H9 (cell line): ENCODE data around the gene PRLH. TPM values are rescaled to one million over a fixed set of nuclear protein-coding genes. Genes with fewer than 3 reads are reported as not detected.

Experiments used
- DNase-seq: peaks from one replicate; pipeline ENCODE4 v3.0.0-alpha.2; 2017
- H2AFZ ChIP-seq: one replicate; pipeline ENCODE4 v1.6.1; 2013; ENCODE audit warnings: mild to moderate bottlenecking, low read length, control low read depth, moderate library complexity
- H2AK5ac ChIP-seq: 2 replicates; pipeline ENCODE4 v1.6.1; 2013; ENCODE audit warnings: low read length, control low read depth, mixed read lengths; ENCODE audit not compliant: insufficient read length
- H2BK120ac ChIP-seq: one replicate; pipeline ENCODE4 v1.6.1; 2013; ENCODE audit warnings: low read depth, mild to moderate bottlenecking, low read length, control low read depth, inconsistent platforms; ENCODE audit not compliant: poor library complexity, severe bottlenecking
- H2BK12ac ChIP-seq: 2 replicates; pipeline ENCODE4 v1.6.1; 2013; ENCODE audit warnings: low read length, control low read depth, mixed read lengths, low read depth; ENCODE audit not compliant: insufficient read length
- H2BK15ac ChIP-seq: 2 replicates; pipeline ENCODE4 v1.6.1; 2013; ENCODE audit warnings: low read depth, low read length, control low read depth
- H2BK20ac ChIP-seq: one replicate; pipeline ENCODE4 v1.6.1; 2013; ENCODE audit warnings: low read depth, mild to moderate bottlenecking, low read length, control low read depth, inconsistent platforms; ENCODE audit not compliant: poor library complexity, severe bottlenecking
- H2BK5ac ChIP-seq: 2 replicates; pipeline ENCODE4 v1.6.1; 2013; ENCODE audit warnings: low read length, control low read depth, mixed read lengths; ENCODE audit not compliant: insufficient read length
- H3K14ac ChIP-seq: 2 replicates; pipeline ENCODE4 v1.6.1; 2013; ENCODE audit warnings: low read length, control low read depth; ENCODE audit not compliant: insufficient read depth
- H3K18ac ChIP-seq: 2 replicates; pipeline ENCODE4 v1.6.1; 2013; ENCODE audit warnings: low read depth, mild to moderate bottlenecking, mixed read lengths, low read length, control low read depth; ENCODE audit not compliant: insufficient read length
- H3K23ac ChIP-seq: 2 replicates; pipeline ENCODE4 v1.6.1; 2013; ENCODE audit warnings: low read length, control low read depth, mixed read lengths, low read depth; ENCODE audit not compliant: insufficient read length
- H3K23me2 ChIP-seq: 2 replicates; pipeline ENCODE4 v1.6.1; 2013; ENCODE audit warnings: low read depth, mild to moderate bottlenecking, mixed read lengths, low read length, control low read depth; ENCODE audit not compliant: insufficient read length, poor library complexity, severe bottlenecking
- H3K27ac ChIP-seq: 2 replicates; pipeline ENCODE4 v1.5.1; 2013; ENCODE audit warnings: low read length, control low read depth, mixed read lengths, low read depth; ENCODE audit not compliant: insufficient read length
- H3K27me3 ChIP-seq: 2 replicates; pipeline ENCODE4 v1.6.1; 2013; ENCODE audit warnings: low read length, control low read depth, inconsistent platforms; ENCODE audit not compliant: insufficient read depth
- H3K4ac ChIP-seq: 2 replicates; pipeline ENCODE4 v1.6.1; 2013; ENCODE audit warnings: low read depth, mild to moderate bottlenecking, control low read depth, inconsistent platforms, low read length, moderate library complexity
- H3K4me1 ChIP-seq: 2 replicates; pipeline ENCODE4 v1.6.1; 2013; ENCODE audit warnings: low read length, control low read depth, inconsistent platforms; ENCODE audit not compliant: insufficient read depth
- H3K4me2 ChIP-seq: 2 replicates; pipeline ENCODE4 v1.6.1; 2013; ENCODE audit warnings: low read length, control low read depth, mixed read lengths; ENCODE audit not compliant: insufficient read length, insufficient read depth
- H3K56ac ChIP-seq: 2 replicates; pipeline ENCODE4 v1.6.1; 2013; ENCODE audit warnings: low read depth, mild to moderate bottlenecking, mixed read lengths, low read length, control low read depth; ENCODE audit not compliant: insufficient read length
- H3K79me1 ChIP-seq: 2 replicates; pipeline ENCODE4 v1.6.1; 2013; ENCODE audit warnings: low read depth, mild to moderate bottlenecking, moderate library complexity, low read length, control low read depth, inconsistent platforms; ENCODE audit not compliant: insufficient read depth, poor library complexity, severe bottlenecking
- H3K79me2 ChIP-seq: 2 replicates; pipeline ENCODE4 v1.6.1; 2013; ENCODE audit warnings: low read length, control low read depth, inconsistent platforms; ENCODE audit not compliant: insufficient read depth
- H3K9ac ChIP-seq: 2 replicates; pipeline ENCODE4 v1.6.1; 2013; ENCODE audit warnings: low read length, control low read depth, mixed read lengths; ENCODE audit not compliant: insufficient read length; ENCODE audit errors: extremely low read depth
- H3K9me3 ChIP-seq: one replicate; pipeline ENCODE4 v1.6.1; 2013; ENCODE audit warnings: low read depth, low read length, inconsistent platforms; ENCODE audit not compliant: control insufficient read depth
- H3T11ph ChIP-seq: one replicate; pipeline ENCODE4 v1.6.1; 2013; ENCODE audit warnings: mild to moderate bottlenecking, low read length, control low read depth, inconsistent platforms
- H4K20me1 ChIP-seq: one replicate; pipeline ENCODE4 v1.6.1; 2013; ENCODE audit not compliant: control insufficient read depth, insufficient read length, insufficient read depth
- H4K5ac ChIP-seq: 2 replicates; pipeline ENCODE4 v1.6.1; 2013; ENCODE audit warnings: low read depth, mild to moderate bottlenecking, mixed read lengths, low read length, control low read depth; ENCODE audit not compliant: insufficient read length
- H4K8ac ChIP-seq: replicated peaks from 2 replicates; pipeline ENCODE4 v1.6.1; 2013; ENCODE audit warnings: low read length, control low read depth, mixed read lengths, low read depth; ENCODE audit not compliant: insufficient read length
- H4K91ac ChIP-seq: 2 replicates; pipeline ENCODE4 v1.6.1; 2013; ENCODE audit warnings: low read depth, mild to moderate bottlenecking, moderate library complexity, mixed read lengths, low read length, control low read depth; ENCODE audit not compliant: insufficient read length
- H3K27ac Mint-ChIP-seq, 3 experiments: 2 replicates in 2 of 3; 3 replicates in 1 of 3; pipeline ENCODE4 v1.8.0; 2020 to 2021; ENCODE audit warnings: mixed read lengths in 3 of 3, mild to moderate bottlenecking in 1 of 3, moderate library complexity in 1 of 3
- H3K27me3 Mint-ChIP-seq: 2 replicates; pipeline ENCODE4 v1.8.0; 2021; ENCODE audit warnings: low read depth, mild to moderate bottlenecking, moderate library complexity, mixed read lengths
- H3K36me3 Mint-ChIP-seq, 3 experiments: 2 replicates in 2 of 3; 3 replicates in 1 of 3; pipeline ENCODE4 v1.8.0; 2020 to 2021; ENCODE audit warnings: low read depth in 3 of 3, mixed read lengths in 3 of 3; ENCODE audit not compliant: insufficient read depth in 1 of 3
- H3K4me1 Mint-ChIP-seq, 2 experiments: 2 replicates each; pipeline ENCODE4 v1.8.0; 2020; ENCODE audit warnings: mixed read lengths in 2 of 2
- H3K4me3 Mint-ChIP-seq, 2 experiments: 2 replicates in 1 of 2; 3 replicates in 1 of 2; pipeline ENCODE4 v1.8.0; 2020 to 2021; ENCODE audit warnings: mild to moderate bottlenecking in 2 of 2, mixed read lengths in 2 of 2, moderate library complexity in 1 of 2
- H3K9me3 Mint-ChIP-seq, 2 experiments: 2 replicates in 1 of 2; 3 replicates in 1 of 2; pipeline ENCODE4 v1.8.0; 2020; ENCODE audit warnings: mild to moderate bottlenecking in 2 of 2, mixed read lengths in 2 of 2, moderate library complexity in 1 of 2
- CTCF ChIP-seq: fragments of 200-600 bp; sonication (generic); conservative IDR thresholded peaks from 3 replicates; pipeline ENCODE4 v1.8.0; 2021; ENCODE audit warnings: antibody characterized with exemption, mild to moderate bottlenecking
- WGBS: extraction: QIAGEN DNeasy Blood & Tissue Kit; methylation state at CpG from one replicate; pipeline ENCODE4 v1.1.7; 2013; ENCODE audit warnings: missing lambda C conversion rate, low lambda C conversion rate, mixed read lengths; ENCODE audit not compliant: insufficient read length; ENCODE audit errors: extremely low coverage; 5-methylcytosine and 5-hydroxymethylcytosine counted together
- long read RNA-seq: library from polyadenylated mRNA; unstranded; transcript quantifications from one replicate; pipeline ENCODE4 v2.0.0, GENCODE V29; 2020
- total RNA-seq: library from RNA; stranded (reverse); gene quantifications from 2 replicates; pipeline ENCODE4 v1.2.1, GENCODE V29; 2021

The PRLH gene
- total RNA-seq = not detected in 2 replicates
- long read RNA-seq = 0 reads

GRCh38 chr2:237566401-237567235 is at the start of gene PRLH:
Gene PRLH (plus strand): TSS chr2:237566574. CDS start chr2:237566574, 0 bp downstream.
- Mint-ChIP-seq H3K9me3 (no peaks in the 10 kb centered on the region), H3K4me1 (peaks cover 1 to 5% of the 10 kb centered on the region in 2 experiments; a peak in 3 of 4 replicates), H3K36me3 (no peaks in the 10 kb centered on the region), H3K27me3 (peaks cover 2% of the 10 kb centered on the region), H3K27ac (no peak within 1 kb of the TSS), H3K4me3 (no peak within 1 kb of the TSS)
- Histone ChIP-seq H2BK15ac (no peak within 1 kb of the TSS), H4K5ac (no peak within 1 kb of the TSS), H3T11ph (no peak within 1 kb of the TSS), H3K56ac (no peak within 1 kb of the TSS), H4K20me1 (no peaks in the 10 kb centered on the region), H3K9ac (no peak within 1 kb of the TSS), H3K79me2 (no peaks in the 10 kb centered on the region), H3K9me3 (no peaks in the 10 kb centered on the region), H2AK5ac (no peak within 1 kb of the TSS), H4K91ac (no peak within 1 kb of the TSS), H4K8ac (no peak within 1 kb of the TSS), H3K14ac (no peak within 1 kb of the TSS), H3K4ac (no peak within 1 kb of the TSS), H3K27me3 (no peaks in the 10 kb centered on the region), H3K23me2 (no peaks in the 10 kb centered on the region), H2AFZ (no peak within 1 kb of the TSS), H2BK120ac (no peak within 1 kb of the TSS), H3K79me1 (no peaks in the 10 kb centered on the region), H3K27ac (no peak within 1 kb of the TSS), H3K23ac (no peak within 1 kb of the TSS), H2BK20ac (no peak within 1 kb of the TSS), H3K4me1 (no peaks in the 10 kb centered on the region), H2BK5ac (no peak within 1 kb of the TSS), H2BK12ac (no peak within 1 kb of the TSS), H3K4me2 (no peak within 1 kb of the TSS), H3K18ac (no peak within 1 kb of the TSS)
- DNase-seq = no peak
- no CpG with 5 or more reads among the region's 32 CpGs for WGBS
- no peak for TF ChIP-seq CTCF
